Prostate gland (tissue), 2 donors: ENCODE results near the gene BTBD9.

Source experiments
- POLR2A ChIP-seq: fragments of 450-650 bp; IDR thresholded peaks from one replicate; pipeline ENCODE4 v1.6.1; 2016; ENCODE audit warnings: antibody characterized with exemption, mild to moderate bottlenecking
- POLR2AphosphoS5 ChIP-seq: sonication (generic); formaldehyde crosslinking; IDR thresholded peaks from one replicate; pipeline ENCODE4 v1.6.1; 2017; ENCODE audit warnings: antibody characterized with exemption
- TF ChIP-seq, protein P1 (sequence below), 4 experiments: fragments of 200-600 bp in 2 of 4; fragments of 450-650 bp in 2 of 4; sonication (generic) in 2 of 4; IDR thresholded peaks; 1 replicate in 3 of 4; 2 replicates in 1 of 4; pipeline ENCODE4 v1.5.1; 2016 to 2019; ENCODE audit warnings: antibody characterized with exemption in 4 of 4, mild to moderate bottlenecking in 2 of 4, moderate library complexity in 2 of 4

DNA sequence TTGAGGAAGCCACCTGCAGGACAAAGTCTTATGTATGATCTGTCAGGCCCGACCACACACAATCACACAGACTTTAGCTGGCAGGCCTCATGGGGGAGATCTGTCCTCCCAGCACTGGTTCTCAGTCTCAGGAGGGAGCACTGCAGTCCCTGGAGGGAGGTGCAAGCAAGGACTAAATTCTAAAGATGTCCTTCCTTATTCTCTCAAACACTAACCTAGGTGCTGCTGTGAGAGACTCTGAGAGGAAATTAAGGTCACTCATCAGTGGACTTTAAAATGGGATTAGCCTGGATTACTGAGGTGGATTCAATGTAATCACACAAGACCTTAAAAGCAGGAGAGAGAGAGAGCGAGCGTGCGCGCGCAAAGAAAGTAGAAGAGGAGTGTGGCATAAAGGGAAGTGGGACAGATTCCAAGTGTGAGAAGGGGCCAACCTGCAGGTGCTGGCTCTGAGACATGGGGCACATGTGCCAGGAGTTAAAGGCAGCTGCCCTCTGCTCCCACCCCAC, 48.9 kb upstream of the BTBD9 start:
- TF ChIP-seq, protein P1, sequence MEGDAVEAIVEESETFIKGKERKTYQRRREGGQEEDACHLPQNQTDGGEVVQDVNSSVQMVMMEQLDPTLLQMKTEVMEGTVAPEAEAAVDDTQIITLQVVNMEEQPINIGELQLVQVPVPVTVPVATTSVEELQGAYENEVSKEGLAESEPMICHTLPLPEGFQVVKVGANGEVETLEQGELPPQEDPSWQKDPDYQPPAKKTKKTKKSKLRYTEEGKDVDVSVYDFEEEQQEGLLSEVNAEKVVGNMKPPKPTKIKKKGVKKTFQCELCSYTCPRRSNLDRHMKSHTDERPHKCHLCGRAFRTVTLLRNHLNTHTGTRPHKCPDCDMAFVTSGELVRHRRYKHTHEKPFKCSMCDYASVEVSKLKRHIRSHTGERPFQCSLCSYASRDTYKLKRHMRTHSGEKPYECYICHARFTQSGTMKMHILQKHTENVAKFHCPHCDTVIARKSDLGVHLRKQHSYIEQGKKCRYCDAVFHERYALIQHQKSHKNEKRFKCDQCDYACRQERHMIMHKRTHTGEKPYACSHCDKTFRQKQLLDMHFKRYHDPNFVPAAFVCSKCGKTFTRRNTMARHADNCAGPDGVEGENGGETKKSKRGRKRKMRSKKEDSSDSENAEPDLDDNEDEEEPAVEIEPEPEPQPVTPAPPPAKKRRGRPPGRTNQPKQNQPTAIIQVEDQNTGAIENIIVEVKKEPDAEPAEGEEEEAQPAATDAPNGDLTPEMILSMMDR (IDR thresholded peaks at IDR 0.05), result no peak
- TF ChIP-seq POLR2A (no peak), POLR2AphosphoS5 (no peak)
